Activated T-cell treated with anti-CD3 and anti-CD28 coated beads for 48 hours (primary cell): Measurements from ENCODE around the gene NUP62.

Source experiments
- DNase-seq: peaks from one replicate; pipeline ENCODE4 v3.0.0-alpha.2; 2020; ENCODE audit warnings: low read depth

NUP62 gene

DNA sequence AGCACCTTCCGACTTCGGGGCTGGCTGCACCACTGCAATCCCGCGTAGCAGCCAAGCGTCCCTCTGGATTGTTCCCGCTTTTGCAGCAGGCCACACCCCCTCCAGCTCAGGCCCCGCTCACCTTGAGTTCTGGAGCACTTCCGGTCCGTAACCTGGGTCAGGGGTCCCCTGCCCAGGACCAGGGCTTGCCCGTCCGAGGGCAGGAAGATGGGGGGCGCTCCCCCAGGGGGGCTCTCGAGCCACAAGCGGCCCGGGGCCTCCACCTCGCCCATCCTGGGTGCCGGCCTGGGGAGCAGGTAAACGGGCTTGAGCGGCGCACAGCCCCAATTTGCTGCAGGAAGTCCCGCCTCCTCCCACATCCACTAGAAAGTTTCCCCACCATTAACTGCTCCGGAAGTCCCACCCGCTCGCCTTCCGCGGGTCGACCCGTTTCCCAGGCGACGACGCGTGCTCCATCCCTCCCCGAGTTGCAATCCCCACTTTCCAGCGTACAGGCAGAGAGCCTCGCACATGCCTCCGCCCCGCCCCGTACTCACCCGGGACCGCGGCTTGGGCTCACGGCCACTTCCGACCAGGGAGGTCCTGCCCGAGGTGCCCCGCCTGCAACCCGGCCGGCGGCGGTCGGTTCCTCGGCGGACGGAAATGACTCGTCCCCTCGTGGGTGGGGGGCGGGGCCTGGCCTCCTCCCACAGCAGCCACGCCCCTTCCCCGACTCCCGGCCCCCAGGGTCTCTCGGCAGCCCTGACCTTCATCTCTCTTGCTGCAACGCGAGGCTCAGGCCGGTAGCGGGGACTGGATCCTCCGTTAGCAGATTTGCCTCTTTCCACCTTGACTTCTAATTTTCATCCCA, 62.1 kb downstream of the NUP62 start, which contains the start of gene PNKP:
PNKP (minus strand) TSS at position 644 of the 850 bp plus-strand sequence; CDS start at position 272, 372 bp downstream.
- peak; percentile 94 for DNase-seq

DNA sequence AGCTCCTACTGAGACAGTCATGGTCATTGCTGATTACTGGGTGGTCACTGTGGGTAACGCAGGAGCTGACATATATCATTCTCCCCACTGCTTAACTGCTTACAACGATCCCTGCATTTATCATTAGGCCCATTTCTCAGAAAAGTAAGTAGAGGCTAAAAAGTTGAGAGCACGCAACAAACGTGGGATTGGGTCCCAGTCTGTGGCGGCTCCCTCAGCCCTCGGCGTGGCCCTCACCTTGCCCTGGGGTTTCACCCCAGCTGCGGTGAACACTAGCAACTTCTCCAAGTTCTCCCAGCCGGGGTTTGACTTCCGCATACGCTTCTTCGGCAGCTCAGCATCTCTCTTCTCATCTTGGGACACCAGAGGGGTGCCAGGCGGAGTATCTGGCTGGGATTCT, 64.4 kb downstream of the NUP62 start:
- DNase-seq, result no peak

- no peak for DNase-seq
Observed at GRCh38 chr19:49863935-49864320, 65.4 kb downstream of the NUP62 start.

GRCh38 chr19:49863254-49863934, 65.9 kb downstream of the NUP62 start:
- DNase-seq, result no peak

DNA sequence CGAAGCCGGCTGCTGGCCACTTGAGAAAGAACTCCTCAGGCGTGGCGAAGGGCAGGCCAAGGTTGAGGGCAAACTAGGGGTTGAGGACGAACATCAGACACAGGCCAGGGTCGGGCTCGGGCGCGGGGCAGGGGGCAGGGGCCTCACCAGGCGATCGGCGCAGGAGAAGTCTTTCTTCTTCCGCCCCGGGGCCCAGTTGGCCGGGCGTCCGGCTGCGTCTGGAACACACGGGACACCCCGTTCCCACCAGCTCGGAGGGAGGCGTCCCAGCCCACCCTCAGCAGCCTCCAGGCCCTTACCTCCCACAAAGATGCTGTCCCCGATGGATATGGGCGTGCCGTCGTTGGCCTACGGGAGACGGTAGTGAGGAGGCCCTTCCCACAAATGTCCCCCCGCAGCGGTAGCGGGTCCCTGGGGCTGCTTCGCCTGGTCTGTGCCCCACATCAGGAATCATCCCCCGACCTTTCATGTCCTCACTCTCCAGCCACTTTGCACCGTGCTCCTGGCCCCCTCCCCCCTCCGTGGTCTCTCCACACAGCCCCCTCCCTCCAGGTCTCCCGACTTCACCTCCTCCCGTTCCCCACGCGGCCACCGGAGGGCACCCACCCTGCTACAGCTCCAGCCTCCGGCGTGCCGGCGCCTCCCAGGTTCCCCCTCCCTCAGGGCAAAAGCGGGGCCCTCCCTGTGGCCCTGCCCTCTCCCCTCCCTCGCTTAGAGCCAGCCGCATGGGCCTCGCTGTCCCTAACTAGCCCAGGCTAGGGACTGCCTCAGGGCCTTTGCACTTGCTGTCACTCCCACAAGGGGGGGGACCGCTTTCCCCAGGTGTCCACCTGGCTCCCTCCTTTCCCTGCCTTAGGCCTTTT, 66.7 kb downstream of the NUP62 start:
- DNase-seq, result no peak

GRCh38 chr19:49861541-49862378, 67.5 kb downstream of the NUP62 start:
- no peak for DNase-seq

DNA sequence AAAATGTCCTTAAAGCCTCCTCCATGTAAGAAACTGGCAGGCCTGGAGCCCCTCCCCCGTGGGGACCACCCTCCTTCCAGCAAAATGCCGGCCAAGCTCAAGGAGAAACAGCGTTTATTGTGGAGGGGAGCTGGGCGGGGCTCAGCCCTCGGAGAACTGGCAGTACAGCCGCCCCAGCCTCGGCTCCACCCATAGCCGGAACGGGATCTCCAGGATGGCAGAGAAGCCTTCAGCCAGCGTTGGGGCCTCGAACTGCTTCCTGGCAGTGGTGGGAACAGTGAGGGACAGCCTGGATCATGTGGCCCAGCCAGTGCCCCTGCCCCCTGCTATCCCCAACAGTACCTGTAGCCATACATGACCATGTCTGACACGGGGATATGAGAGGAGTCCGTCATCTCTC, 68.2 kb downstream of the NUP62 start:
- no peak for DNase-seq

DNA sequence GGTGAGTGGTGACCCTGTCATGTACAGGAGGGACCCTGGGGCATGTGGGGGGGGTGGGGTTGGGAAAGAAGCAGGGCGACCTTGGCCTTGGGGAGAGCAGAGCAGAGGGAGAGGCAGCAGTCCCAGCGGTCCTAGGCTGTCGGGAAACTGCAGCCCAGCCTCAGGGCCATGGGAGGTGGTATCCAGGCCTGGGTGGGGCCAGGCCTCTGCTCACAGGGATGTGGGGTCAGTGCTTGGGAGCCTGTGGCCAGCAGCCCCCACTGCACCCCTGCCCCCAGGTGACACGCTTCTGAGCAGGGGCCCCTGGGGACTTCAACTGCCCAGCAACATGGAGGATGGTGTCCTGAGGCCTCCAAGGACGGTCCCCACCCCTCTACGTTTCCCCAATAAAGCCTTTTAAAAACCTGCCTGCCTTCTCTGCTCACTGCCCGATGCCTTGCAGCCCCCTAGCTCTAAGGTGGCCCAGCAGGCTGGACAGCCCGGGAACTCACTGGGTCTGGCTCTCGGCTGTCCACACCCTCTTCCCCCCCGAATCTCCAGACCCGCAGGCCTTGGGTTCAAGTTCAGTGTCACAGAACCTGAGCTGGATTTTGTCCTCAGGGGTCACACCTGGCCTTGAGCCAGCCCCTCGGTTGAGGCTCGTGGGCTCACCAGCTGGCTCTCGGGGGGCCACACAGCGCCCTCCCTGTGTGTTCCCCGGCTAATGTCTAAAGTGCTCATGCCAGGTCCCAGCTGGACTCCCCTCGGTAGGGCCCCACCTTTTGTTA, 68.8 kb downstream of the NUP62 start:
- no peak for DNase-seq

- DNase-seq, result no peak
Observed at GRCh38 chr19:49859682-49860335, 69.5 kb downstream of the NUP62 start.

GRCh38 chr19:49858088-49858985, 71.0 kb downstream of the NUP62 start:
- DNase-seq, result no peak

DNA sequence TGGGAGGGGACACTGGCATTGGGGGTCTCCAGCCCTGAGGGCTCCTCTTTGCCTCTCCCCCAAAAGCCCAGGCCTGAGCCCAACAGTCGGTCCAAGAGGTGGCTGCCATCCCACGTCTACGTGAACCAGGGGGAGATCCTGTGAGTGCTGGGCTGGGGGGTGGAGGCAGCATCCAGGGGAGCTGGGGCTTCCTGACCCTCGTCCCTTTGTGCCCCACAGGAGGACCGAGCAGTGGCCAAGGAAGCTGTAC, 71.5 kb downstream of the NUP62 start:
- DNase-seq, result no peak

DNA sequence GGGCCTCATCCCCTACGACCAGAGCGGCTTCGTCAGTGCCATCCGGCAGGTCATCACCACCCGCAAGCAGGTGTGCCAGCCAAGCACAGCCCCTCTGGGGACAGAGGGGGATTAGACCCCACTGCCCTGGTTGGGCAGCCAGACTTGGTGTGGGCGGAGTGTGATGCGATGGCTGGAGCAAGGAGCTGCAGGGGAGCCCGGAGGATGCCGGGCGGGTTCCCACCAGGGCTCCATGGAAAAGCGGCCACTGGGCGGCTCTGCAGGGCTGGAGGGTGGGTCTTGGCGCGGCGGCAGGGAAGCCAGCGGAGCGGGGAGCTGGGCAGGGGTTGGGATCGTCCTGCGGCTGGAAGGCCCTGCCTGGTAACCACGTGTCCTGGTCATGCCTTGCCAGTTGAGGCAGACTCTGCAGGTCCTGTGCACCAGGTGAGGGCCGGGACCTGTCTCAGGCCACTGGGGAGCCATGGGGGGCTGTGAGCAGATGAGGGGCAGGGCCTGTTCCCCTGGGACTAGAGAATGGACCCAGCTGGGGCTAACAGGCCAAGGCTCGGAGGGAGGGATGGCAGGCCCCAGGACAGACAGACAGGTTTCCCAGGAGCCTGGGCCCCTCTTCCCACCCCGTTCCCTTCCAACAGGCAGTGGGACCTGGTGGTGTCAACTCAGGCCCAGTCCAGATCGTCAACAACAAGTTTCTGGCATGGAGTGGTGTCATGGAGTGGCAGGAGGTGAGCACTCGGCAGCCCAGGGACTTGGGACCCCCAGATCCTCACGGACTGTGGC, 72.1 kb downstream of the NUP62 start:
- no peak for DNase-seq
